ENCODE results near the gene HDAC4.

HDAC4 gene

GRCh38 chr2:239101807-239102206 is 299.0 kb downstream of the HDAC4 start:
- no peak for DNase-seq (ENCODE audit: low spot score)
- in situ Hi-C loops (cut with MboI; ENCODE audit: low pct_unique_long_range_greater_than_20kb, low sequenced_read_pairs, unreplicated experiment), result no loop called here
- no peak for TF ChIP-seq CTCF (IDR thresholded peaks at IDR 0.05; ENCODE audit: extremely low read depth, insufficient read depth, missing control alignments)

- no peak for DNase-seq (ENCODE audit: low spot score)
- in situ Hi-C loops (cut with MboI; ENCODE audit: low pct_unique_long_range_greater_than_20kb, low sequenced_read_pairs, unreplicated experiment), result no loop called here
- TF ChIP-seq CTCF (IDR thresholded peaks at IDR 0.05; ENCODE audit: extremely low read depth, insufficient read depth, missing control alignments), result no peak
These were observed 299.7 kb downstream of the HDAC4 start for GRCh38 chr2:239101071-239101470.

GRCh38 chr2:239099474-239099873 is 301.3 kb downstream of the HDAC4 start:
- DNase-seq (ENCODE audit: low spot score), result no peak
- no peak for TF ChIP-seq CTCF (IDR thresholded peaks at IDR 0.05; ENCODE audit: extremely low read depth, insufficient read depth, missing control alignments)
- in situ Hi-C loops (cut with MboI; ENCODE audit: low pct_unique_long_range_greater_than_20kb, low sequenced_read_pairs, unreplicated experiment), result no loop called here

GRCh38 chr2:239098288-239098970 is 302.4 kb downstream of the HDAC4 start:
- in situ Hi-C loops (cut with MboI; ENCODE audit: low pct_unique_long_range_greater_than_20kb, low sequenced_read_pairs, unreplicated experiment), result no loop called here
- TF ChIP-seq CTCF (IDR thresholded peaks at IDR 0.05; ENCODE audit: extremely low read depth, insufficient read depth, missing control alignments), result no peak
- no peak for DNase-seq (ENCODE audit: low spot score)

- DNase-seq (ENCODE audit: low spot score), result no peak
- TF ChIP-seq CTCF (IDR thresholded peaks at IDR 0.05; ENCODE audit: extremely low read depth, insufficient read depth, missing control alignments), result no peak
- in situ Hi-C loops (cut with MboI; ENCODE audit: low pct_unique_long_range_greater_than_20kb, low sequenced_read_pairs, unreplicated experiment), result no loop called here
These were observed 303.5 kb downstream of the HDAC4 start for GRCh38 chr2:239097428-239097696.

- in situ Hi-C loops (cut with MboI; ENCODE audit: low pct_unique_long_range_greater_than_20kb, low sequenced_read_pairs, unreplicated experiment), result no loop called here
These were observed 304.0 kb downstream of the HDAC4 start for GRCh38 chr2:239096676-239097427.

More at GRCh38 chr2:239096676-239097427, 304.0 kb downstream of the HDAC4 start:
- no peak for TF ChIP-seq CTCF (IDR thresholded peaks at IDR 0.05; ENCODE audit: extremely low read depth, insufficient read depth, missing control alignments)
- no peak for DNase-seq (ENCODE audit: low spot score)

Data from GM13977 (cell line).